ENCODE data around the gene C2CD4B.

GRCh38 chr15:62120776-62121175 is 44.3 kb downstream of the C2CD4B start:
- TF ChIP-seq ARNT (IDR thresholded peaks at IDR 0.05) = no peak
- TF ChIP-seq BHLHE40 (IDR thresholded peaks at IDR 0.05; ENCODE audit: borderline replicate concordance) = no peak
- TF ChIP-seq SUZ12 (IDR thresholded peaks at IDR 0.05) = no peak
- TF ChIP-seq NFRKB (IDR thresholded peaks at IDR 0.05) = no peak
- no peak for TF ChIP-seq FOXM1 (IDR thresholded peaks at IDR 0.05; ENCODE audit: borderline replicate concordance)
- no peak for TF ChIP-seq TARDBP (IDR thresholded peaks at IDR 0.05)
- TF ChIP-seq PKNOX1 (IDR thresholded peaks at IDR 0.05) = no peak

All from HEK293T (cell line).